NCI-H226 (cell line): ENCODE results near the gene PRKAG2.

Experiments
- DNase-seq: peaks from one replicate; pipeline ENCODE4 v3.0.0-alpha.2; 2015

PRKAG2 gene

GRCh38 chr7:151630851-151631569 is 245.9 kb downstream of the PRKAG2 start:
- no peak for DNase-seq

GRCh38 chr7:151630358-151630757 is 246.6 kb downstream of the PRKAG2 start:
- DNase-seq, result no peak

GRCh38 chr7:151629713-151630272 is 247.1 kb downstream of the PRKAG2 start:
- DNase-seq, result no peak

GRCh38 chr7:151628846-151629604 is 247.9 kb downstream of the PRKAG2 start:
- no peak for DNase-seq

GRCh38 chr7:151626422-151627115 is 250.3 kb downstream of the PRKAG2 start:
- no peak for DNase-seq

- no peak for DNase-seq
Observed at GRCh38 chr7:151625606-151626005, 251.3 kb downstream of the PRKAG2 start.

- no peak for DNase-seq
Observed at GRCh38 chr7:151624246-151624928, 252.5 kb downstream of the PRKAG2 start.

- no peak for DNase-seq
Observed at GRCh38 chr7:151623766-151624165, 253.1 kb downstream of the PRKAG2 start.

GRCh38 chr7:151621961-151622360 is 255.0 kb downstream of the PRKAG2 start:
- DNase-seq, result no peak

GRCh38 chr7:151616443-151617213 is 260.3 kb downstream of the PRKAG2 start:
- DNase-seq, result no peak

- DNase-seq, result no peak
Observed at GRCh38 chr7:151615784-151616183, 261.1 kb downstream of the PRKAG2 start.

GRCh38 chr7:151615058-151615457 is 261.9 kb downstream of the PRKAG2 start:
- no peak for DNase-seq

- no peak for DNase-seq
Observed at GRCh38 chr7:151614019-151614418, 262.9 kb downstream of the PRKAG2 start.

GRCh38 chr7:151611878-151612277 is 265.0 kb downstream of the PRKAG2 start:
- DNase-seq, result no peak

- DNase-seq, result no peak
Observed at GRCh38 chr7:151611041-151611440, 265.9 kb downstream of the PRKAG2 start.

- DNase-seq, result no peak
Observed at GRCh38 chr7:151608031-151608551, 268.8 kb downstream of the PRKAG2 start.

- DNase-seq, result peak; percentile 60
Observed at GRCh38 chr7:151607464-151607867, 269.4 kb downstream of the PRKAG2 start.

GRCh38 chr7:151603951-151604350 is 273.0 kb downstream of the PRKAG2 start:
- no peak for DNase-seq

- peak; percentile 52 for DNase-seq
Observed at GRCh38 chr7:151601521-151602305, 275.2 kb downstream of the PRKAG2 start.

GRCh38 chr7:151600331-151600730 is 276.6 kb downstream of the PRKAG2 start:
- DNase-seq, result no peak
